Smooth muscle cell of the coronary artery (primary cell): ENCODE data around the gene PPEF2. TPM values are rescaled to one million over a fixed set of nuclear protein-coding genes. Genes with fewer than 3 reads are reported as not detected.

Experiments used
- total RNA-seq: library from RNA; depleted of rRNA; stranded (reverse); fragments of >200 nt; gene quantifications from 2 replicates; pipeline ENCODE4 v1.2.3, GENCODE V29; 2014; ENCODE audit warnings: low replicate concordance

PPEF2 gene, protein sequence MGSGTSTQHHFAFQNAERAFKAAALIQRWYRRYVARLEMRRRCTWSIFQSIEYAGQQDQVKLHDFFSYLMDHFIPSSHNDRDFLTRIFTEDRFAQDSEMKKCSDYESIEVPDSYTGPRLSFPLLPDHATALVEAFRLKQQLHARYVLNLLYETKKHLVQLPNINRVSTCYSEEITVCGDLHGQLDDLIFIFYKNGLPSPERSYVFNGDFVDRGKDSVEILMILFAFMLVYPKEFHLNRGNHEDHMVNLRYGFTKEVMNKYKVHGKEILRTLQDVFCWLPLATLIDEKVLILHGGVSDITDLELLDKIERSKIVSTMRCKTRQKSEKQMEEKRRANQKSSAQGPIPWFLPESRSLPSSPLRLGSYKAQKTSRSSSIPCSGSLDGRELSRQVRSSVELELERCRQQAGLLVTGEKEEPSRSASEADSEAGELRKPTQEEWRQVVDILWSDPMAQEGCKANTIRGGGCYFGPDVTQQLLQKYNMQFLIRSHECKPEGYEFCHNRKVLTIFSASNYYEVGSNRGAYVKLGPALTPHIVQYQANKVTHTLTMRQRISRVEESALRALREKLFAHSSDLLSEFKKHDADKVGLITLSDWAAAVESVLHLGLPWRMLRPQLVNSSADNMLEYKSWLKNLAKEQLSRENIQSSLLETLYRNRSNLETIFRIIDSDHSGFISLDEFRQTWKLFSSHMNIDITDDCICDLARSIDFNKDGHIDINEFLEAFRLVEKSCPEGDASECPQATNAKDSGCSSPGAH
- total RNA-seq: not detected in 2 replicates

DNA sequence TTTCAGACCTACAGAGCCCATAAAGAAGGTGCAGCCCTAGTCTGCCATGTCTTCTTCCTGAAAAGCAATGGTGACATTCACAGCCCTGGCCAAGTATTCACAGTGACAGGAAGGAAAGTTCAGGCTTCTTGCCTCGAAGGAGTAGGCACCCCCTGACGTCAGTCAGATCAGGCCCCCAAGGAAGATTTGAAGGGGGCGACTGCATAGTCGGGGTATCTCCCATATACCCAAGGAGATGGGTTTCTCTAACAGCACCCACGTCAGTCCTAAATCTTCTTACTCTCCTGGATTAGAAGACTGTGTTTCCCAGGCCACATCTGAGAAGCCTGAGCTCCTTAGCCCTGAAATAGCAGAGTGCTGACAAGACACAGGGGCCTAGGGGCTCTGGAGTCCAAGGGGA is at the start of gene PPEF2:
TSS of gene PPEF2 (minus strand) at position 101 of the 400 bp plus-strand sequence. CDS start 6,127 bp downstream, outside the sequence.

DNA sequence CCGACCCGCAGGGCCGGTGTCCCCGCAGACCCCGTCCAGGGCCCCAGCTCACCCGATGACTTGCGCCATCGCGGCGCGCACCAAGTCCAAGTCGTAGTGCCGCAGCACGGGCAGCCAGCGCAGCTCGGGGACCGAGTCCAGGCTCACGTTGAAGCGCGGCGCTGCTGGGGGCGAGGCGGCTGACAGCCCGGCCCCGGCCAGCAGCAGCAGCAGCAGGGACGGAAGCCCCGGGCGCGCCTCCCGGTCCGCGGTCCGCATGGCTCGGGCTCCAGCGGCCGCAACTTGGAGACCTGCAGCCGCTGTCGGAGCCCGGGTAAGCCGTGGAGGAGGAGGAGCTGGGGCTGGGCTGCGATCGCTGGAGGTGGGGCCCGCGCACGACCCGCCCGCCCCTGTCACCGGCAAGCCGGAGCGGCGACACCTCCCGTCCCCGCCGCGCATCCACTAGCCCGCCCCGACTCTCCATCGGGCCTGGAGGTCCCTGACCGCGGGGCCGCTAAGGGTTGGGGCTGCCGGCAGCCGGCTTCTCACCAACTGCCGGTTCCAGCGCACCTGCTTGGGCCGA is 38.5 kb upstream of the PPEF2 start, which contains the start of gene NAAA:
TSS of gene NAAA (minus strand) at position 322 of the 562 bp plus-strand sequence. CDS start at position 258, 64 bp downstream.

Other genes starting within 250 kb of the PPEF2 start
- gene G3BP2, start 229.0 kb downstream of the PPEF2 start, total RNA-seq: 64.2 and 138 TPM in 2 replicates
- 48.7 and 99.5 TPM in 2 replicates for gene USO1, start 177.9 kb downstream of the PPEF2 start, total RNA-seq
- gene NAAA, start 38.6 kb upstream of the PPEF2 start, total RNA-seq: 14.5 and 20.0 TPM in 2 replicates
- gene SDAD1, start 88.5 kb upstream of the PPEF2 start, total RNA-seq: 16.0 and 19.0 TPM in 2 replicates
- not detected in 2 replicates for gene CXCL9, start 105.1 kb upstream of the PPEF2 start, total RNA-seq
- gene CXCL10, start 121.0 kb upstream of the PPEF2 start, total RNA-seq: not detected in 2 replicates
- gene CXCL11, start 133.6 kb upstream of the PPEF2 start, total RNA-seq: not detected in 2 replicates
- gene ART3, start 172.3 kb upstream of the PPEF2 start, total RNA-seq: not detected in 2 replicates
- gene NUP54, start 245.9 kb upstream of the PPEF2 start, total RNA-seq: 42.5 and 54.3 TPM in 2 replicates